SU-DHL-6 (cell line): ENCODE results near the gene WDFY1.

Experiments
- H2AFZ ChIP-seq: fragments of 200-600 bp; sonication (generic); 2 replicates; pipeline ENCODE4 v1.6.1; 2014; ENCODE audit warnings: low read depth, mild to moderate bottlenecking, moderate library complexity, mixed read lengths, antibody characterized with exemption, low read length; ENCODE audit not compliant: severe bottlenecking
- H3F3A ChIP-seq: fragments of 200-600 bp; shearing (Covaris generic); 2 replicates; pipeline ENCODE4 v1.6.0; 2016; ENCODE audit warnings: antibody characterized with exemption, mild to moderate bottlenecking; ENCODE audit not compliant: insufficient read depth
- H3K27ac ChIP-seq: fragments of 200-600 bp; sonication (generic); 2 replicates; pipeline ENCODE4 v1.5.1; 2016; ENCODE audit warnings: low read depth, mild to moderate bottlenecking, low read length, moderate library complexity, mixed read lengths
- H3K27me3 ChIP-seq: fragments of 200-600 bp; sonication (generic), shearing (Covaris generic); 2 replicates; pipeline ENCODE4 v1.6.0; 2014; ENCODE audit warnings: mild to moderate bottlenecking, low read length
- H3K36me3 ChIP-seq: fragments of 200-600 bp; sonication (generic); 2 replicates; pipeline ENCODE4 v1.6.1; 2014; ENCODE audit warnings: mild to moderate bottlenecking, low read length, mixed read lengths
- H3K4me2 ChIP-seq: fragments of 300-600, 200-600 bp; shearing (Covaris generic), sonication (generic); 2 replicates; pipeline ENCODE4 v1.6.0; 2014; ENCODE audit warnings: low read length, low read depth, mild to moderate bottlenecking; ENCODE audit not compliant: poor library complexity, severe bottlenecking
- H3K4me3 ChIP-seq: fragments of 200-600 bp; sonication (generic); 2 replicates; pipeline ENCODE4 v1.5.1; 2014; ENCODE audit warnings: antibody characterized with exemption, low read length, mild to moderate bottlenecking, mixed read lengths; ENCODE audit not compliant: insufficient read depth, poor library complexity, severe bottlenecking
- H3K79me2 ChIP-seq: fragments of 200-600 bp; sonication (generic); 2 replicates; pipeline ENCODE4 v1.6.1; 2014; ENCODE audit warnings: mild to moderate bottlenecking, low read length, moderate library complexity; ENCODE audit not compliant: insufficient read depth
- H3K9ac ChIP-seq: fragments of 200-600 bp; sonication (generic); 2 replicates; pipeline ENCODE4 v1.7.0; 2014; ENCODE audit warnings: mild to moderate bottlenecking, low read length
- H3K9me2 ChIP-seq: fragments of 200-600 bp; sonication (generic); replicated peaks from 2 replicates; pipeline ENCODE4 v1.6.1; 2014; ENCODE audit warnings: low read length; ENCODE audit not compliant: insufficient read depth
- H3K9me3 ChIP-seq: fragments of 200-600 bp; sonication (generic); 2 replicates; pipeline ENCODE4 v1.6.1; 2014; ENCODE audit warnings: low read length, mixed read lengths; ENCODE audit not compliant: insufficient read depth
- H4K20me1 ChIP-seq: fragments of 200-600 bp; sonication (generic); 2 replicates; pipeline ENCODE4 v1.6.1; 2014; ENCODE audit warnings: low read depth, mild to moderate bottlenecking, antibody characterized with exemption, low read length, moderate library complexity, mixed read lengths
- CTCF ChIP-seq: fragments of 200-600 bp; sonication (generic); IDR thresholded peaks from one replicate; pipeline ENCODE4 v1.5.1; 2017; ENCODE audit warnings: antibody characterized with exemption, mild to moderate bottlenecking, low read length, moderate library complexity; ENCODE audit not compliant: insufficient read depth, poor library complexity, severe bottlenecking
- EZH2phosphoT487 ChIP-seq: fragments of 200-600 bp; sonication (generic), shearing (Covaris generic); conservative IDR thresholded peaks from 2 replicates; pipeline ENCODE4 v1.6.1; 2018; ENCODE audit warnings: mild to moderate bottlenecking, antibody characterized with exemption, low read length, moderate library complexity, mixed read lengths

Gene WDFY1

GRCh38 chr2:223908304-223908998, 36.7 kb downstream of the WDFY1 start:
- Histone ChIP-seq H3K9ac (no peak overlapping the region), H2AFZ (no peak overlapping the region), H3K79me2 (no peaks in the 10 kb centered on the region), H3K27ac (no peak overlapping the region), H3K9me3 (no peaks in the 10 kb centered on the region), H3K27me3 (no peaks in the 10 kb centered on the region), H3K9me2 (no peaks in the 10 kb centered on the region), H3K4me2 (no peak overlapping the region), H3K36me3 (no peaks in the 10 kb centered on the region), H4K20me1 (no peaks in the 10 kb centered on the region), H3K4me3 (no peak overlapping the region), H3F3A (no peaks in the 10 kb centered on the region)
- no peak for TF ChIP-seq EZH2phosphoT487
- no peak for TF ChIP-seq CTCF

GRCh38 chr2:223905996-223906395, 39.1 kb downstream of the WDFY1 start:
- Histone ChIP-seq H3K4me3 (no peak overlapping the region), H3K4me2 (no peak overlapping the region), H3K27ac (no peak overlapping the region), H2AFZ (no peak overlapping the region), H3F3A (no peaks in the 10 kb centered on the region), H3K9me3 (no peaks in the 10 kb centered on the region), H3K36me3 (no peaks in the 10 kb centered on the region), H4K20me1 (no peaks in the 10 kb centered on the region), H3K79me2 (no peaks in the 10 kb centered on the region), H3K27me3 (no peaks in the 10 kb centered on the region), H3K9me2 (no peaks in the 10 kb centered on the region), H3K9ac (no peak overlapping the region)
- TF ChIP-seq EZH2phosphoT487 (no peak), CTCF (no peak)

GRCh38 chr2:223901854-223902253, 43.3 kb downstream of the WDFY1 start:
- no peaks in the 10 kb centered on the region for H3K79me2 ChIP-seq
- no peak overlapping the region for H2AFZ ChIP-seq
- H3K36me3 ChIP-seq = no peaks in the 10 kb centered on the region
- no peak overlapping the region for H3K27ac ChIP-seq
- TF ChIP-seq CTCF (no peak), EZH2phosphoT487 (no peak)
- no peak overlapping the region for H3K4me2 ChIP-seq
- no peaks in the 10 kb centered on the region for H4K20me1 ChIP-seq
- no peaks in the 10 kb centered on the region for H3K9me3 ChIP-seq
- H3F3A ChIP-seq = no peaks in the 10 kb centered on the region
- no peak overlapping the region for H3K4me3 ChIP-seq
- no peaks in the 10 kb centered on the region for H3K27me3 ChIP-seq
- no peak overlapping the region for H3K9ac ChIP-seq
- no peaks in the 10 kb centered on the region for H3K9me2 ChIP-seq
